ENCODE data around the gene GPBAR1.

The GPBAR1 gene

DNA sequence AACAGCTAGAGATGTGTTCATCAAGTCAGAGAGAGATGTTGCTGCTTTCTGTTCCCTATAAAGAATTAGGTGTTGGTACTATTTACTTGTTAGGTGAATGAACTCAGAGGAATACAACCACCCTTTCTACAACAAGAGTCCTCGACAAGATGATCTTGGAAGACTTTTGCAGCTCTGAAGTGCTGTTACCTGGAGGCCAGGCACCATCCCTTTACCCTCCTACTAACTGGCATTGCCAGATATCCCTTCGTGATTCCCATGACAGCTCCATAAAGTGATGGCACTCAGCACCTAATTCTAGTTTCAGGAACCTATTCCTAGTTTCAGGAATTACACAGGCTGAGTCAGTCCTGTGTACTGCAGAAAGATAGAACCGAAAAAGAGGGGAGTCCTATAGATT lies 33.9 kb upstream of the GPBAR1 start:
- Histone ChIP-seq H3K27me3 (replicated peaks; ENCODE audit: control insufficient read depth, insufficient read depth, low read length) (no peaks in the 10 kb centered on the region), H3K4me1 (ENCODE audit: control insufficient read depth, insufficient read depth, low read length) (peaks cover 42% of the 10 kb centered on the region), H3K4me3 (ENCODE audit: low read length) (no peak overlapping the region), H3K9me3 (ENCODE audit: control insufficient read depth, low read length) (no peaks in the 10 kb centered on the region), H3K9ac (ENCODE audit: low read length) (no peak overlapping the region), H3K36me3 (ENCODE audit: control insufficient read depth, insufficient read depth, low read length, severe bottlenecking) (peaks cover 78% of the 10 kb centered on the region)
- no peak for DNase-seq (ENCODE audit: low read depth)

DNA sequence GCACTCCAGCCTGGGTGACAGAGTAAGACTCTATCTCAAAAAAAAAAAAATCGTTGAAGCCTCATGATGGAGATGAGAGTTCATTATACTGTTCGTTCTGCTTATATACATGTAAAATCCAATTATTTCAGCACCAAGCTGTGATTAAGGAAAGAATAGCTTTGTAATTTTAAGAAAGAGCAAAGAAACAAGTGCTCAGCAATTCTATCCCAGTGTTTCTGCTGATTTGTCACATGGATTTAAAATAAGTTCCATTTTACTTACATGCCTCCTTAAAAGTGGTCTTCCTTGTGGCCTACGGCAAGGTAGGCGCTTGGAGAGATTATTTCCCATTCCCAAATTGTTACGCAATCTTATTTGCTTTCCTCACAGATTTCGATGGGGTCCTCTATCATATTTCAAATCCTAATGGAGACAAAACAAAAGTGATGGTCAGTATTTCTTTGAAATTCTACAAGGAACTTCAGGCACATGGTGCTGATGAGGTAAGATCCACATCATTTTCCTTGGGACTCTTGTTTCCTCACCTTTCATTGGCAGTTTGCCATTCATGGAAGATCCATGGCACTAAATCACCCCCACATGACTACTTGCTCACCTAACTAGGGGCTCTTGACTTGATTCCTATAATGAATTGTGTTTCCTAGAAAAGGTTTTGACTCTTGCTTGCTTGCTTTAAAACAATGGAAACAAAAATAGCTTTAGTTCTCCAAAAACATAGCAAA lies 32.3 kb upstream of the GPBAR1 start:
- no peaks in the 10 kb centered on the region for H3K27me3 ChIP-seq (replicated peaks; ENCODE audit: control insufficient read depth, insufficient read depth, low read length)
- H3K9ac ChIP-seq (ENCODE audit: low read length) = peak overlapping the region; percentile 41
- peaks cover 89% of the 10 kb centered on the region for H3K36me3 ChIP-seq (ENCODE audit: control insufficient read depth, insufficient read depth, low read length, severe bottlenecking)
- no peaks in the 10 kb centered on the region for H3K9me3 ChIP-seq (ENCODE audit: control insufficient read depth, low read length)
- no peak overlapping the region for H3K4me3 ChIP-seq (ENCODE audit: low read length)
- H3K4me1 ChIP-seq (ENCODE audit: control insufficient read depth, insufficient read depth, low read length) = peaks cover 36% of the 10 kb centered on the region
- DNase-seq (ENCODE audit: low read depth) = peak; percentile 11

DNA sequence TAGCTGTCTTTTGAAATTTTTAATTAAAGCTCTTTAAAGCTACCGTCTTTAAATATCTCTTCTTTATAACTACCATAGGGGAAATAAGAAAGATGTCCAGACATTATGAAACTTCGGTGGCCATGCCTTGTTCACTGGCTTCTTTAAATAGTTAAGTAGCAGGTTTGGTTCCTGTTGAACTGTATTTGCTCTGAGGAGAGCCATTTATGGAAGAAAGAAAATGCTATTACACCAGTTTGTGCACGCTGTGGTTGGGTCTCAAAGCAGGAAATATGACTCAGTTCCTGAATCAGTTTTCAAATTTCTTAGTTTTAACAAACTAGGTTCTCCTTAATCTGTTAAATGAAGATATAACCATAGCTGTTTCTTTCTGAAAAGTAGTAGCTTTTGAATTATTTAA lies 31.6 kb upstream of the GPBAR1 start:
- Histone ChIP-seq H3K27me3 (replicated peaks; ENCODE audit: control insufficient read depth, insufficient read depth, low read length) (no peaks in the 10 kb centered on the region), H3K9ac (ENCODE audit: low read length) (peak overlapping the region; percentile 41), H3K4me1 (ENCODE audit: control insufficient read depth, insufficient read depth, low read length) (peaks cover 29% of the 10 kb centered on the region), H3K36me3 (ENCODE audit: control insufficient read depth, insufficient read depth, low read length, severe bottlenecking) (peaks cover 92% of the 10 kb centered on the region), H3K4me3 (ENCODE audit: low read length) (no peak overlapping the region), H3K9me3 (ENCODE audit: control insufficient read depth, low read length) (no peaks in the 10 kb centered on the region)
- DNase-seq (ENCODE audit: low read depth) = peak; percentile 73

DNA sequence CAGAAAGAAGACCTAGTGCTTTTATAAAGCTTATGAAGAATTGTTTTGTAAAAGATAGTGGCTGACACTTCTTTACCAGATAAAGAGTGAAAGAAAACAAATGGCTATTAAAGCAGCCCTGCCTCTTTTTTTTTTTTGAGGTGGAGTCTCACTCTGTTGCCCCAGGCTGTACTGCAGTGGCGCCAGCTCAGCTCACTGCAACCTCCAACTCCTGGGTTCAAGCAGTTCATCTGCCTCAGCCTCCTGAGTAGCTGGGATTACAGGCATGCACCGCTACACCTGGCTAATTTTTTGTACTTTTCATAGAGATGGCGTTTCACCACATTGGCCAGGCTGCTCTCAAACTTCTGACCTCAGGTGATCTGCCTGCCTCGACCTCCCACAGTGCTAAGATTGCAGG lies 31.0 kb upstream of the GPBAR1 start:
- no peak overlapping the region for H3K4me3 ChIP-seq (ENCODE audit: low read length)
- H3K27me3 ChIP-seq (replicated peaks; ENCODE audit: control insufficient read depth, insufficient read depth, low read length) = no peaks in the 10 kb centered on the region
- peaks cover 29% of the 10 kb centered on the region for H3K4me1 ChIP-seq (ENCODE audit: control insufficient read depth, insufficient read depth, low read length)
- DNase-seq (ENCODE audit: low read depth) = peak; percentile 38
- peak overlapping the region; percentile 41 for H3K9ac ChIP-seq (ENCODE audit: low read length)
- H3K9me3 ChIP-seq (ENCODE audit: control insufficient read depth, low read length) = no peaks in the 10 kb centered on the region
- H3K36me3 ChIP-seq (ENCODE audit: control insufficient read depth, insufficient read depth, low read length, severe bottlenecking) = peaks cover 92% of the 10 kb centered on the region

DNA sequence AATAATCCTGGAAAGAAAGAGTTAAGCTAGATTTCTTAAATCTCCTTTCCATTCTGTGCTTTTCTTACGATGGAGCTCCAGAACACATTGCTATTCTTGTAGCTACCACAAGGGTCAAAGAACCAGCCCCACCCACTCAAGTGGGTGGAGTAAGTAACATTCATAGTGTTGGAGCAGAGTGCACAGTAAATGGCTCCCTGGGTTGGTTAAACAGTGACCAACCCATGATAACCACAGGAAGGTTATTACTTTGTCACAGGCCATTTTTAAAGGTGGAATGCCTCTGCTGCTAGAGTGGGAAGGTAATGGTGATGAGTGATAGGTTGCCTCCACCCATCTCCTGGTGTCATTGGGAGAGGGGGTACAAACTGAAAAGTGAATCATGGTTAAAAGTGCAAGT lies 29.9 kb upstream of the GPBAR1 start:
- H3K9ac ChIP-seq (ENCODE audit: low read length) = no peak overlapping the region
- peaks cover 33% of the 10 kb centered on the region for H3K4me1 ChIP-seq (ENCODE audit: control insufficient read depth, insufficient read depth, low read length)
- no peaks in the 10 kb centered on the region for H3K27me3 ChIP-seq (replicated peaks; ENCODE audit: control insufficient read depth, insufficient read depth, low read length)
- no peaks in the 10 kb centered on the region for H3K9me3 ChIP-seq (ENCODE audit: control insufficient read depth, low read length)
- H3K4me3 ChIP-seq (ENCODE audit: low read length) = no peak overlapping the region
- peak; percentile 54 for DNase-seq (ENCODE audit: low read depth)
- H3K36me3 ChIP-seq (ENCODE audit: control insufficient read depth, insufficient read depth, low read length, severe bottlenecking) = peaks cover 92% of the 10 kb centered on the region

DNA sequence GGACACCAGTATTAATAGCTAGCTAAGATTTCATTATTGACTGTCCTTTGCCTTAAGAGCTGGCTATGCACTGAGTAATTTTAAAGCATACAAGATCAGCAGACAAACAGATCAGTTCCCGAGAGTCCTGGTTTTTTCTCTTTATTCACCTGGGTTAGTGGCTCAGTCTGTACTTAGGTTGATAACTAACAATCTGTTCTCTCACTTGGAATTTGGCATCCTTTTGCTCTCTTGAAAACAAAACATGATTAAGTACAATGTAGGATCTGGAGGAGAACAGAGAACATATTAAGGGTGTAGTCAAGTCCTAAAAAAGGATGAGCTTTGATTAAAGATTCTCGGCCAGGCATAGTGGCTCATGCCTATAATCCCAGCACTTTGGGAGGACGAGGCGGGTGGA lies 27.3 kb upstream of the GPBAR1 start:
- Histone ChIP-seq H3K4me3 (ENCODE audit: low read length) (no peak overlapping the region), H3K9me3 (ENCODE audit: control insufficient read depth, low read length) (no peaks in the 10 kb centered on the region), H3K36me3 (ENCODE audit: control insufficient read depth, insufficient read depth, low read length, severe bottlenecking) (peaks cover 96% of the 10 kb centered on the region)

DNA sequence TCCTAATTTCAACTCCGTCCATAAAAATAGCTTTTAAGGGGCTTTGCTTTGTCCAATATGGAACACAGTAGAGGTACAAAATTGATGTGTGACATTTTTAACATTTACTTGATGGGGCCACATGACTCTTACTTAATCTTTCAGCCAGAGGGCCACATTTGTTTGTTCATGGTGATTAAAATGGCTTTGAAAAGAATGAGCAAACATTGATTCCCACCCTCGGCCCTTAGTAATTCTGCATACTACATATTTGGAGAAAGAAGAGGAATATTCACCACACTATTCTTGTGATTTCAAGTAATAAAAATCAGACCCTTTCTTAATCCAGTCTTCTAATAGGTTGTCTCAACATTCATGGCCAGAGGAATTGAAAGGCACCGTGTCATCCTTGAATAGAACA lies 26.3 kb upstream of the GPBAR1 start:
- Histone ChIP-seq H3K9me3 (ENCODE audit: control insufficient read depth, low read length) (no peaks in the 10 kb centered on the region), H3K36me3 (ENCODE audit: control insufficient read depth, insufficient read depth, low read length, severe bottlenecking) (peaks cover 97% of the 10 kb centered on the region), H3K4me1 (ENCODE audit: control insufficient read depth, insufficient read depth, low read length) (peaks cover 24% of the 10 kb centered on the region), H3K9ac (ENCODE audit: low read length) (peak overlapping the region; percentile 24), H3K4me3 (ENCODE audit: low read length) (no peak overlapping the region), H3K27me3 (replicated peaks; ENCODE audit: control insufficient read depth, insufficient read depth, low read length) (no peaks in the 10 kb centered on the region)
- no peak for DNase-seq (ENCODE audit: low read depth)

More for the DNA sequence above, 27.3 kb upstream of the GPBAR1 start:
- no peaks in the 10 kb centered on the region for H3K27me3 ChIP-seq (replicated peaks; ENCODE audit: control insufficient read depth, insufficient read depth, low read length)
- no peak for DNase-seq (ENCODE audit: low read depth)
- peaks cover 31% of the 10 kb centered on the region for H3K4me1 ChIP-seq (ENCODE audit: control insufficient read depth, insufficient read depth, low read length)
- H3K9ac ChIP-seq (ENCODE audit: low read length) = no peak overlapping the region

DNA sequence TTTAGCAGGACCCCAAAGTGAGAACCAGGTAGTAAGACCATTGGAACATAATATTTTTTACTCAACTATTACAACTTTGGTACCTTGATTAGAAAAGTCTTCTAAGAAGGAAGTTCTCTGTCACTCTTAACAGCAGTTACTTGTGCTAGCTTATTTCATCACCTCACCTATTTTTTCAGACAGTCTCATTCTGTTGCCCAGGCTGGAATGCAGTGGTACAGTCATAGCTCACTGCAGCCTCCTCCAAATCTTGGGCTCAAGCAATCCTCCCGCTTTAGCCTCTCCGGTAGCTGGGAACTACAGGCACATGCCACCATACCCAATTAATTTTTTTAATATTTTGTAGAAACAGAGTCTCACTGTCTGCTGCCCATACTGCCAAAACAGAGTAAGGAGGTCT lies 25.8 kb upstream of the GPBAR1 start:
- Histone ChIP-seq H3K9me3 (ENCODE audit: control insufficient read depth, low read length) (no peaks in the 10 kb centered on the region), H3K4me3 (ENCODE audit: low read length) (no peak overlapping the region), H3K4me1 (ENCODE audit: control insufficient read depth, insufficient read depth, low read length) (peaks cover 19% of the 10 kb centered on the region), H3K9ac (ENCODE audit: low read length) (peak overlapping the region; percentile 24), H3K27me3 (replicated peaks; ENCODE audit: control insufficient read depth, insufficient read depth, low read length) (no peaks in the 10 kb centered on the region), H3K36me3 (ENCODE audit: control insufficient read depth, insufficient read depth, low read length, severe bottlenecking) (peaks cover 97% of the 10 kb centered on the region)
- no peak for DNase-seq (ENCODE audit: low read depth)

DNA sequence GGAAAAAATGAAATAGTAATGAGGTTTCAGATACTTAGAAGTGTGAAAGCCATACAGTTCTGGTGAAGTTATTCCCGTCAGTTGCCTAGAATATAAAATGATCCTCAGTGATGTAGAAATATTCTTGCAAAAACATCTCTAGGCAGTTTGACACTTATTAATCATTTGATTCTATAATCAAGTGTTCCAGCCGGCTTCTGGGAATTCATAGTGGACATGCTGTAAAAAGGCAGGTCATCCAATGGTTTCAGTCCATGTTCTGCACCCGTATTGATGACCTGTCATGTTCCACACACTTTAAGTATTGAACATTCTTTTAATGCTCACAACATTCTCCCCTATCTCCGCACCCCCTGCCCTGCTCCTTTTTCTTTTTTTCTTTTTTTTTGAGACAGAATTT lies 24.0 kb upstream of the GPBAR1 start:
- Histone ChIP-seq H3K9ac (ENCODE audit: low read length) (no peak overlapping the region), H3K4me3 (ENCODE audit: low read length) (no peak overlapping the region), H3K4me1 (ENCODE audit: control insufficient read depth, insufficient read depth, low read length) (peaks cover 8% of the 10 kb centered on the region), H3K36me3 (ENCODE audit: control insufficient read depth, insufficient read depth, low read length, severe bottlenecking) (peaks cover 97% of the 10 kb centered on the region), H3K9me3 (ENCODE audit: control insufficient read depth, low read length) (no peaks in the 10 kb centered on the region), H3K27me3 (replicated peaks; ENCODE audit: control insufficient read depth, insufficient read depth, low read length) (no peaks in the 10 kb centered on the region)
- no peak for DNase-seq (ENCODE audit: low read depth)

DNA sequence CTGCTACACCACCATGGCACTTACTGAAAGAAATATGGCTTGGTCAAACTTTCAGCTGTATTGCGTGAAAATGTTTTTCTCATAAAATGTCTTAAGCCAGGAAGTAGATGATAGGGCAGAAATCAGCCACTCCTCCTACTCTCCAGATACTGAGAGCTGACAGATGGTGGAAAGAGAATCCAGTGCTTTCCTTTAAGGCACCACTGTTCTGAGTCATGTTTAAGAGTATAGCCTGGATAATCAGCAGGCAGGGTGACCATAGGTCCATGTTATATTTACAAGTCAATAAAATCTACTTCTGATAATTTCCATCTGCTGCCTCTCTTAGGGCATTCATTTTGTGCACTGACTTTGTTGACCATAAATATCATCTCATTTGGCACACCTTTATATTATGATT lies 21.9 kb upstream of the GPBAR1 start:
- no peak for DNase-seq (ENCODE audit: low read depth)
- H3K4me1 ChIP-seq (ENCODE audit: control insufficient read depth, insufficient read depth, low read length) = peaks cover 8% of the 10 kb centered on the region
- H3K9ac ChIP-seq (ENCODE audit: low read length) = no peak overlapping the region
- H3K9me3 ChIP-seq (ENCODE audit: control insufficient read depth, low read length) = no peaks in the 10 kb centered on the region
- no peak overlapping the region for H3K4me3 ChIP-seq (ENCODE audit: low read length)
- H3K27me3 ChIP-seq (replicated peaks; ENCODE audit: control insufficient read depth, insufficient read depth, low read length) = no peaks in the 10 kb centered on the region
- peaks cover 98% of the 10 kb centered on the region for H3K36me3 ChIP-seq (ENCODE audit: control insufficient read depth, insufficient read depth, low read length, severe bottlenecking)

DNA sequence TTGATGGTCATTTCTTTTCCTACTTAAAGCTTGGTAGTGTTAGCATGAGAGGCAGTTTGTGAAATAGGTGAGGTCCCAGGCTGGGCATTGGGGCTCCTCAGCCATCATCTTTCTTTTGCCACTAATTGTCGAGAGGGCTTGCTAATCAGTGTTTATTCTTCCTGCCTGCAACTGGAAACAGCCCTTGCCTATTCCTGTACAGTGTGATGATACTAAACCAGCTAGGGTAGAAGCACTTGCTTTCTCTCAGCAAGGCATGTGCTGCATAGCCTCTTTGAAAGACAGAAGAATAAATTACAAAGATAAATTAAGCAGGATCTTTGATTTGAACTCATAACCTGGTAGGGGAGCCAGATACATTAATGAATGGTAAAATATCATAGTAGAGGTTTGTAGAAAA lies 16.6 kb upstream of the GPBAR1 start:
- H3K9me3 ChIP-seq (ENCODE audit: control insufficient read depth, low read length) = no peaks in the 10 kb centered on the region
- no peak for DNase-seq (ENCODE audit: low read depth)
- H3K36me3 ChIP-seq (ENCODE audit: control insufficient read depth, insufficient read depth, low read length, severe bottlenecking) = peaks cover 97% of the 10 kb centered on the region
- H3K9ac ChIP-seq (ENCODE audit: low read length) = no peak overlapping the region
- no peaks in the 10 kb centered on the region for H3K27me3 ChIP-seq (replicated peaks; ENCODE audit: control insufficient read depth, insufficient read depth, low read length)
- no peaks in the 10 kb centered on the region for H3K4me1 ChIP-seq (ENCODE audit: control insufficient read depth, insufficient read depth, low read length)
- H3K4me3 ChIP-seq (ENCODE audit: low read length) = no peak overlapping the region

DNA sequence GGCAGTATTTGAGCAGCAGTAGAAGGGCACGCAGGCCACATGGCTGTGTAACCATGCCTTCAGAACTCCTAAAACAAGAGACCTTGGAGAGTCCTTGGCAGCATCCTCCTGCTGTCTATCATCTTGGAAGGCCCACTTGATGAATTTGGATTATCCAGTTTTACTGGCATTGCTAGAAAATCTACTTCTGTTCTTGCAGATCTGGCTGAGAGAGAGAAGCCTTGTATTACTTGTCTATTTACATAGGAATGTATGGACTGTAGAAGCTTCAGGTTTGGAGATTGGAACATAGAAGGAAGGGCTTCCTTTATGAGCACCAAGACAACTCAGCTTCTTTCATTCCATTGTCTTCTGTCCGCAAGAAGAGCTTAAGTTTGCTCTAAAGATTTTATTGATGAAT lies 16.1 kb upstream of the GPBAR1 start:
- Histone ChIP-seq H3K4me1 (ENCODE audit: control insufficient read depth, insufficient read depth, low read length) (no peaks in the 10 kb centered on the region), H3K9me3 (ENCODE audit: control insufficient read depth, low read length) (no peaks in the 10 kb centered on the region), H3K36me3 (ENCODE audit: control insufficient read depth, insufficient read depth, low read length, severe bottlenecking) (peaks cover 97% of the 10 kb centered on the region)

More for the DNA sequence above, 16.1 kb upstream of the GPBAR1 start:
- Histone ChIP-seq H3K4me3 (ENCODE audit: low read length) (no peak overlapping the region), H3K9ac (ENCODE audit: low read length) (no peak overlapping the region), H3K27me3 (replicated peaks; ENCODE audit: control insufficient read depth, insufficient read depth, low read length) (no peaks in the 10 kb centered on the region)
- no peak for DNase-seq (ENCODE audit: low read depth)

Data from adipocyte (in vitro differentiated cells).